GM18870 (cell line): ENCODE data around the gene QKI.
"Not testable (repeated sequence)": the region's sequence is repeated elsewhere in the genome, so short reads cannot be mapped to it uniquely, and the experiment has no call there.

Experiments
- ATAC-seq: cut with Tn5 transposase; IDR thresholded peaks from one replicate; pipeline ENCODE4 v1.9.1; 2021; ENCODE audit warnings: moderate library complexity; ENCODE audit not compliant: unreplicated experiment

QKI gene

GRCh38 chr6:163476946-163477345 lies 62.4 kb downstream of the QKI start:
- ATAC-seq = not testable (repeated sequence)

DNA sequence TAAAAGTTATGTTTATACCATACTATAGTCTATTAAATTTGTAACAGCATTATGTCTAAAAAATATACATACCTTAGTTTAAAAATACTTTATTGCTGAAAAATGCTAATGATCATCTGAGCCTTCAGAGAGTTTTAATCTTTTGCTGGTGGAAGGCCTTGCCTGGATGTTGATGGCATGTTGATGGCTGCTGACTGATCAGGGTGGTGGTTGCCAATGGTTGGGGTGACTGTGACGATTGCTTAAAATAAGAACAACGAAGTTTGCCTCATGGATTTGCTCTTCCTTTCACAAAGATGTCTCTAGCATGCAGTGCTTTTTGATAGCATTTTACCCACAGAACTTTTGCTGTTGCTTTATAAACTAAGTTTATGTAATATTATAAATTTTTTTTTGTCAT lies 68.6 kb downstream of the QKI start:
- no peak for ATAC-seq

GRCh38 chr6:163485388-163485851 lies 70.9 kb downstream of the QKI start:
- ATAC-seq = no peak

GRCh38 chr6:163486821-163487220 lies 72.3 kb downstream of the QKI start:
- no peak for ATAC-seq

DNA sequence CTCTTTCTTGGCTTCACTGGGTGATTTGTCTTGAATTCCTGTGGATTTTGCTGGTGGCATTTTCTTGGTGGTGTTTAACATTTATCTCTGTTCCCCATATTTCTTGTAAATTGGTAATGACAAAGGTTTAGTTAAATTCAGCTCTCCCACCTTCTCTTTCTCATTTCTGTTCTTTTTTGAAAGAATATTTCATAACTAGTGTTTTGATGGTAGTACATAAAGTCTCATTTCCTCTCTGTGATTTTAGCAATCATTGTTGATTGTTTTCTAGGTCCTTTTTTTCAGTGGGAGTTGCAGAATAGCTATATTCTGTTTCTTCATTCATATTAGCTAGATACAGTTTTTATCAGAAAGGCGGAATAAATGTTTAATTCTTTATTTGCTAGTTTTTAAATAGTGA lies 73.1 kb downstream of the QKI start:
- ATAC-seq = no peak

- no peak for ATAC-seq
Observed at GRCh38 chr6:163489584-163489983, 75.1 kb downstream of the QKI start.

- ATAC-seq = no peak
Observed at GRCh38 chr6:163490826-163491577, 76.5 kb downstream of the QKI start.

DNA sequence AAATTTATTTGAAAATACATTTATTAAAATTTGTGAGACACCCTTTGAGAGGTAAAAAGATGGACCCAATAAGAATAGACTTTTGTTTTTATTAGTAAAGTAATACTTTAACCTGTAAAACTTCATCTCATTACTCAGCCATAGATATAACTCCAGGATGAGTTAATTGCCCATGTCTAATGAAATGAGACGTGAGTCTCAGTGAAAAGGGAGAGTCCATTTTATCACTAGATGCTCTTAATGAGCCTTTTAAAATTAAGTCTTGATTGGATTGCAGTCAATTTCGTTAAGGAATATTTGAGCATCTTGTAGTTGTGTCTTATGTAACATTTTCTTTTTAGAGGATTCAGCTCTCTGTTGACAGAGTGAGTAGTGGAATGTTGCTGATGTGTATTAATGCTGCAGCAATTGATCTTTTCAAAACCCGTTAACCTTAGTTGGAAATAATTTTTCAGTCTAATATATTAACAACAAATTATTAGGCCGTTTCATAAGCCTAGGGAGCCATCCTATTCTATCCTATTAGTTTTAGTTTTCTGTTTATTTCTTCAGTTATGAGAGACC lies 77.3 kb downstream of the QKI start:
- ATAC-seq = no peak

- ATAC-seq = no peak
Observed at GRCh38 chr6:163494279-163494727, 79.8 kb downstream of the QKI start.

DNA sequence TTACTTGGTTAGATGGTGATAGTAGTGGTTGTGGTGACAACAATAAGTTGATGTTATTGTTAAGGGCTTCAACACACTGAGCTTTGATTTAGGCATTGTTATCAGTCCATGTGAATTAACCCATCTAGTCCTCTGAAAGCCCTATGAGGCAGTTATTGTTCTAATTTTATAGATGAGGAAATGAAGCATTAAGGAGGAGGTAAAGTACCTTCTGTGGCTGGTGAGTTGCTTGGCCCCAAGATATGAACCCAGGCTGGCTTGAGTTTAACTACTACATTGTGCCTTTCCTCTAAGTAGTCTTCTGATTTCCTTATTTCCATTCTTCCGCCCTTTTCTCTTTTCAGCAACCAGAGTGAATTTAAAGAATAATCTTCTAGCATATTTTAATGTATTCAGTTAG lies 81.7 kb downstream of the QKI start:
- no peak for ATAC-seq

DNA sequence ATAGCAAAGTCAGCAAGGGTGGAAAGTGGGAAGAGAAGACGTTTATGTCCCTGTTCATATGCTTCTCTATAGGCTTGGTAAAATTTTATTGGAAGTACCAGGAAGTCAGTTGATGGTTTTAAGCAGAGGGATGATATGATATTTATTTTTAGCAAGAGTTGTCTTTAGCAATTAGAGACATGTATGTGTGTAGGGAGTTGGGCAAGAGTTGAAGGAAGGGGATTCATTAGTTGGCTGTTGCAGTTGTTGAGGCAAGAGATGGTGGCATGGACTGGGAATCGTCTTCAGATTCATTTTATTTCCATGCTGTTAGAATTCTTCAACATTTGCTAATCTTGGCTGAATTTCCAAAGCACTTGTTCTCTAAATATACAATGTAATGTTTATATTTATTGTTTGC lies 85.6 kb downstream of the QKI start:
- ATAC-seq = no peak

DNA sequence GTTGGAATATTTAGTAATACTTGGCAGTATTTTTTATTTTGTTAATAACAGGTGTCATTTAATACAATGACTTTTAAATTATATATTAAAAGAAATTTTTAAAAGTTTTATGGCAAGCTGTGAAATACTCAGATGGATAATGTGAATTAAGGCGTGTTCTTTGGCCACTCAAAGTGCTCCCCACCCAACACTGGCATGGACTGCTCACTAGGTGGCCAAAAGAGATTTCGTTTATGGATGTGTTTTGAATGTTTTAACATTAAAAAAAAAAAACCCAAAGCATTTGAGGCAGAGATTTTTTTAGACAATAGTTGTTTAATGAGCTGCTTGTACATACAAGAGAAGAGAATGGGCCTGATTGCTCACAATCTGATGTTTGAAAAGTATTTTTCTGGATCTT lies 86.5 kb downstream of the QKI start:
- ATAC-seq = no peak

DNA sequence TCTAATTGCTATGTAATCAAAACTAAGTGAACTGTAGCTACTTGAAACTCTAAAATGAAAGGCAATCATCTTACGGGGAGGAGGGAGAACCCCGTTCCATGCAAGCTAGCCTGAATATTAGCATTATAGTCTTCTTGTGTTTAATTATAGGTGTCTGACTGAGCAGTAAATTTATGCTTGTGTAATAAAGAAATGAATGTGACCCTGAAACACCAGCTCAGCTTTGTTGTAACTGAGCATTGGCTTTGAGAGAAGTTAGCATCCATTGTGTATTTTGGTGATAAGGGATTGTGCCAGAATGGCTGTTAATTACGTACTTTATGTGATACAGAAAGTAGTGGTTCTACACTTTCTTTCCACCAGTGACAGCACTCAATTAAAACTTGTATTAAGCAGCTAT lies 86.9 kb downstream of the QKI start:
- no peak for ATAC-seq

GRCh38 chr6:163504984-163505640 lies 90.6 kb downstream of the QKI start:
- no peak for ATAC-seq

DNA sequence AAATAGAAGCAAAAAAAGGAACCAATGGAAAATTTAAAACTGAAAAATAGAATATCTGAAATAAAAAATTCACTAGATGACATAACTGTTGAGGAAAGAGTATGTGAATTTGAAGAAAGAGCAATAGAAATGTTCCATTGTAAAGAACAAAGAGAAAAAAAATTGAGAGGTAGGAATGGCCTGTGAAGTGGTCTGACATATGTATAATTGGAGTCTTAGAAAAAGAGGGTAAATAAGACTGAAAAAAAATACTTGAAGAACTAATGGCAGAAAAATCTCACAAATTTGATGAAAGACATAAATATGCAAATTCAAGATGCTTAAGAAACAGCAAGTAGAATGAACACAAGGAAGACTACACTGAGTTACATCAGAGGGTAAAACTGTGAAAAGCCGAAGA lies 93.4 kb downstream of the QKI start:
- ATAC-seq = no peak

- ATAC-seq = no peak
Observed at GRCh38 chr6:163513003-163513402, 98.5 kb downstream of the QKI start.

DNA sequence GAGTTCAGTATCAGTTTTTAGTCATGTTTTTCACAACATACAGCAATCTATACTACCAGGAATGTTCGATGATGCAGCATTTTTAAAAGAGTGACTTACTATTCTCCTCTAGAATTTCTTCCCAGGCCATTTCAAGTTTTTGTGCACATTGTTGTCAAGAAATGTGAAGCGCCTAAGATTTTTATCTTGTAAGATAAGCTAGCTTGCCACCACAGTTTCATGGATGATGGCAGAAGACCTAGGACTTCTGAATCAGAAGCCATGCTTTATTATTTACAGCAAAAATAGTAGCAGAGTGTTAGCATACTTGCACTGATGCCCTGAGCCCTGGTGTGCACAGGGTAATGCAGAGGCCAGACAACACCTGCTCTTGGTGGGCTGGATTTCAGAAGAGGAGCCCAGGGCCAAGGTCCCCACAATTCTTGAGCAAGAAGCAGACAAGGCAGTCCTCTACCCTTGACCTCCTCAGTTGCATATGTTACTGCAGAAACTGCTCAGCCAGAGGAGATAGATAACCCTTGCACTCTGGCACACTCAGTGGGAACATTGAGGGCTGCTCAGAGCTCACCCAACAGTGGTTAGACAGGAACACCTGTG lies 99.2 kb downstream of the QKI start:
- ATAC-seq = no peak

DNA sequence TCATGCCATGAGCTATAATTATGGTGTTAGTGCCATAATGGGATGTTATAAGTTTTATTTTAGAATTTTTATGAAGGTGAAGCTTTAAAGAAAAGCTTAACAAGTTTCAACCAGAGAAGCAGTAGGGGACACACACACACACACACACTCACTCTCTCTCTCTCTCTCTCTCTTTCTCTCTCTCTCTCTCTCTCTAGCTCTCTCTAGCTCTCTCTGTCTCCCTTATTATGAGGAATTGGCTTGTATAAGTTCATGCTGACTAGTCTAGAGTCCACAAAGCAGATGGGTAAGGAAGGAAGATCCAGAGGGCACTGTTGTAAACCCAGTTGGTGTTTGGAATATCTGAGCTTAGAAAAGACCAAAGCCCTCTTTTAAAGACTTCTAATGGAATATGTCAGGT lies 102.4 kb downstream of the QKI start:
- no peak for ATAC-seq

DNA sequence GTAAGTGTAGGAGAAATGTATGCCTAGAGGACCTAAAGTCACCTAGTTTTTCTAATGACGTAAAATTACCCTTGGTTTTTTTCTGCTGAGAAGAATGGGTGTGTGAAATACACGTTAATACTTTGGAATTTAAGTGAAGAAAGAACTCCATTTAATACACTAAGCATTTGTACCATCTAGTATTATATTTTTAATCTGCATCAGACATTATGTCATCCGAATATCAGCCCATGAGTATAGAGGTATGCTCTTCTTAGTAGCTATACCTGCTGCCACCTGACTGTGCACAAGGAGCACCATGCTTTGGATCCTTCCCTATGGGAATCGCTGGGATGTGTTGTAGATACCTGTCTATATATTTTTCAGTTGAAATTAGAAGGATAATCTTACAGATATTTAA lies 106.4 kb downstream of the QKI start:
- no peak for ATAC-seq

DNA sequence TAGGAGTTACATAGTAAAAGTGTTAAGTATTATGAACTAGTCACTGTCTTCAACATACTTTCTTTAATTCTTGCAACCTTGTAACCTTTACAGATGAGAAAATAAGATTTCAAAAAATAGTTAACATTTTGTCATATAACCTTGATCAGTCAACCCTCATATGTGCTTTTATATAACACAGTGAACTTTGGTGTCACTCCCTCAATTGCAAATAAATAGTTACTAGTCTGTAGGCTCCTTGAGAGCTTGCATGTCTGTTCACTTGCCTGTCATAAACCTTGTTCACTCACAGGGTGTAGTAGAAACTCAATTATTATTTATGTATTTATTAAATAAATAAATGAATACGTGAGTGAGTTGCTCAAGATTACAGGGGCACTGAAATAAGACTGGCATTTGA lies 107.5 kb downstream of the QKI start:
- no peak for ATAC-seq

DNA sequence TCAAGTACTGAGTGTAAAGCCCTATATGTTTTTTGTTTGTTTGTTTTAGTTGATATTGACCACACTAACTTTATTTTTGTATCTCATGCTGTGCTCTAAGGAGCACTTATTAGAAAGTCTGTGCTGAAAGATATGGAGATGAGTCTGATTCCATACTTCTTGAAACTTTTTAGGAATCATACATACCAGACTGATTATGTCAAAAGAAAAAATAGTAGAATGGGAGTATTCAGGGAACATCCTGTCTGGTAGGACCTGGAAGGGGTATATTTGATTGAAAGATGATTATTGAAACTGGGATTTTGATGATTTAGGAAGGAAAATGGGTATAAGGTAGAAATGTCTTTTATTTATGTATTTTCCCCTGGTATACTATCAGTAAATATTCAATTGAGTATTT lies 111.4 kb downstream of the QKI start:
- no peak for ATAC-seq

GRCh38 chr6:163526346-163526745 lies 111.8 kb downstream of the QKI start:
- ATAC-seq = no peak
